ENCODE data around the gene RNGTT.
"Not testable (repeated sequence)": the region's sequence is repeated elsewhere in the genome, so short reads cannot be mapped to it uniquely, and the experiment has no call there.

Gene RNGTT

DNA sequence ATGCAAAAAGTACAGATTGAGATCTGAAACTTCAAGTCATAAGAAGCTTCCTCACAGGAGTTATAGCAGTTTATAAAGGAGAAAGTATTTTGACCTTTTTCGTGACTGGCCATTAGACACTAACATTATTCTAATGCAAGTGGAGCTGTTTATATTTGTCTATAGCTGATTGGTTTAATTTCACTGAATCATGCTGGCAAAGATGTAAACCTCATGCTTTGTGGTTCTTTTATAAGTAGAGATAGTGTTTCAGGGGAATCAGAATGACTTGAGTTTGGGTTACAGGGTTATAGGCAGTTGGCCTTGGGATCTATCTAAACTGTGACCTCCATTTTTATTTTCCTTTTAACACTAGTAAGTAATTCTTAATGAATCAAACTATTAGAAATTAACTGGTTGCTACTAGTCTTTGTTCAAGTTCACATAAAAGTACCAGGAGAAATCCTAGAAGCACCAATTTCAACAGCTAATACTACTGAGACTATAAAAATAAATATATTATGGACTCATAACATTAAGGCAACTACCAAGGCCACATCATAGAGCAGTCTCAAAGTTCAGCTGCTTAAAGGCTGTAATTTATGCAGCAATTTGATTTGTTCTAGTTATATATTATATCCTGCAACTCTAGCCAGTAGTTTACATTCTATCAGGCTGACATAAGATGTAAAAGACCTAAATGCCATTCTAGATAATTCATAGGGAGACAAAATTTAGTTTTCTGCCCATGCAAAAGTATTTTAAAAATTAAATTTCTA lies 94.0 kb downstream of the RNGTT start:
- no peak for DNase-seq (ENCODE audit: extremely low read depth in 1 of 2, low read depth in 1 of 2)

DNA sequence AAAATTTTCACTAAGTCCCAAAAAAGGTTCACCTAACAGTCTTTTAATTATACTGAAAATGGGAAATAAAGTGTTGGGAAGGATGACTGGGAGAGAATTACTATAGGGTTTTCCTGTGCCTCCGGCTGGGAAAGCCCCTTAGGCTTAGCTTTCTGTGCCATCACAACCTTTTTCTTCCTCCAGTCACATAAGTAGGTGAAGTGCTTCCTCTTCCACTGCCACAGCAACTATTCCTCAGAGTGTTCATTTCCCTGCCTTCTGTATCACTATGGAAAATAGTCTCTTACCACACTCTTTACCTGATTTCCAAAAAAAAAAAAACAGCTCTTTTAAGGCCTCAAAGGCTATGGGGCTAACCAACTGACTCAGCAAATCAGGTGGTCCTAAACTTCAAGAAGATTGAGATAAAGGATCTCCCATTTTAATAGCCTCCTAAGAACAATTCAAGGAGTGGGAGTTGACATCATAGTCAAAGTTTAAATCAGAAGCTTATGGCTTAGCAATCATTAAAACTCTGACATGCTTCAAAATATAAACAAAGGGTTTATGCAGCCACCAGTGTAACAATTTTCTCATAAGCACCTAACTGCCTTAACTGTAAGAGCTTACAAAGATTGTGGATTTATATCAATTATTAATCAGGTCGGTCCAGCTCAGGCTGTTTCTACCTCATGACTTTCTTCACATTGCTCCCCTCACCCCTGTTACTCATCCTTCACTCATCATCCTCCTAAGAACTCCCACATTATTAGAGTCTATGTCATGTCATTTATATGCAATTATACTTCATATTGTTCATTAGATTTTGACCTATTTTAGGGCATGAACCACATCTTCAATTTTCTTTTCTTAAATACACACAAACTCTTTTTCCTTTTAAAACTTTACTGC lies 95.3 kb downstream of the RNGTT start:
- no peak for DNase-seq (ENCODE audit: extremely low read depth in 1 of 2, low read depth in 1 of 2)

- DNase-seq (ENCODE audit: extremely low read depth in 1 of 2, low read depth in 1 of 2): no peak
Observed at GRCh38 chr6:88866856-88867255, 96.6 kb downstream of the RNGTT start.

GRCh38 chr6:88865275-88865674 lies 98.1 kb downstream of the RNGTT start:
- DNase-seq (ENCODE audit: extremely low read depth in 1 of 2, low read depth in 1 of 2): no peak

DNA sequence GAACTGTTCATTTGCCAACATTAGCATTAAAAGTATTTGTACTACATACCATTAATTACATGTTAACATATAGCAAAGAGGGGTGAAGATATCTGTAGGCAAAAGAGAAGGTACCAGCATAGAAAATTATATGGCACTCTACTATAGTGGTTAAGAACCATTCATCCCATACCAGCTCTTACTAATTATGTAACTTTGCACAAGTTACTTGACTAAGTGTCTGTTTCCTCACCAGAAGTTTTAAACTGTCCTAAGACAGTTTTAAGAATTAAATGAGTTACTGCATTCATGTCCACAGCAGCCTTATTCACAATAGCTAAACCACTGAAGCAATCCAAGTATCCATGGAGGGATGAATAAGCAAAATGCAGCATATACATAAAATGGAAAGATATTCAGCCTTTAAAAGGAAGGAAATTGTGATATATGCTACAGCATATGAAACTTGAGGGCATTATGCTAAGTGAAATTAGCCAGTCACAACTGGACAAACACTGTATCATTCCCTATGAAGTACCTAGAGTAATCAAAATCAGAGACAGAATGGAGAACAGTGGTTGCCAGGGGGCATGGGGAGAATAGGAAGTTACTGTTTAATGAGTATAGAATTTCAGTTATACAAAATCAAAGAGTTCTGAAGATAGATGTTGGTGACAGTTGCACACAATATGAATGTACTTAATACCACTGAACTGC lies 98.9 kb downstream of the RNGTT start:
- no peak for DNase-seq (ENCODE audit: extremely low read depth in 1 of 2, low read depth in 1 of 2)

DNA sequence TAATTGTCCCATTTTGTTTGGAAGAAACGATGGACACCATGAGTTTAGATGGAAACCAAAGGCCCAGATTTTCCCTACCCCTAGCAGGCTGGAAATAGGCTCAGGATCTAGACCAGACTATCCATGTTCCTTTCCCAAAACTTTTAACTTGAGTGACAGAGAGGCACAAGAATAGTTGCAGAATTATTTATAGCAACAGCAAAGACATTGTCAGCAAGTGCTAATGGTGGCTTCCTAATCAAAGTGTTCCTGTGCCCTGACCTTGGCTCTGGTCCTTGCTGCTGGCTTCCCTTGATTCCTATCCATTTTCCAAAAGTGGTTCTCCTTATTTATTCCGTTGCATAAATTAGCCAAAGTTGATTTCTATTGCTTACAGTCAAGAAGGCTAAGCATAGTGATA lies 103.1 kb downstream of the RNGTT start:
- no peak for DNase-seq (ENCODE audit: extremely low read depth in 1 of 2, low read depth in 1 of 2)

DNA sequence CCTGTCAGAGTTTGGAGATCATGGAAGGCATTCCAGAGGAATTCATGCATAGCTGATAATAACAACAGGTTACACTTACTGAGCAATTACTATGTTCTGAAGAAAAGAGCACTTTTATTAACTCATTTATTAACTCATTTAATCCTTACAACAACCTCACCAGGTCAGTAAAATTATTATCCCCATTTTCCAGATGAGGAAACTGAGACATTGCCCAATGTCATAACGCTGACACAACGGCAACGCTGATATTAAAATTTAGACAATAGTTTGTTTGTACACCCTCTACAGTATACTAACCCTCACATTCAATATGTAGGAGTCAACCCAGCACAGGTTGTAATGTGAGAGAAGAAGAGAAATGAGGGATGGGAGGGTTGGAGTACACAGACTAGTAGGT lies 105.0 kb downstream of the RNGTT start:
- no peak for DNase-seq (ENCODE audit: extremely low read depth in 1 of 2, low read depth in 1 of 2)

- no peak for DNase-seq (ENCODE audit: extremely low read depth in 1 of 2, low read depth in 1 of 2)
Observed at GRCh38 chr6:88856566-88856965, 106.9 kb downstream of the RNGTT start.

- no peak for DNase-seq (ENCODE audit: extremely low read depth in 1 of 2, low read depth in 1 of 2)
Observed at GRCh38 chr6:88855541-88856147, 107.8 kb downstream of the RNGTT start.

GRCh38 chr6:88852775-88853174 lies 110.6 kb downstream of the RNGTT start:
- no peak for DNase-seq (ENCODE audit: extremely low read depth in 1 of 2, low read depth in 1 of 2)

- no peak for DNase-seq (ENCODE audit: extremely low read depth in 1 of 2, low read depth in 1 of 2)
Observed at GRCh38 chr6:88852000-88852399, 111.4 kb downstream of the RNGTT start.

DNA sequence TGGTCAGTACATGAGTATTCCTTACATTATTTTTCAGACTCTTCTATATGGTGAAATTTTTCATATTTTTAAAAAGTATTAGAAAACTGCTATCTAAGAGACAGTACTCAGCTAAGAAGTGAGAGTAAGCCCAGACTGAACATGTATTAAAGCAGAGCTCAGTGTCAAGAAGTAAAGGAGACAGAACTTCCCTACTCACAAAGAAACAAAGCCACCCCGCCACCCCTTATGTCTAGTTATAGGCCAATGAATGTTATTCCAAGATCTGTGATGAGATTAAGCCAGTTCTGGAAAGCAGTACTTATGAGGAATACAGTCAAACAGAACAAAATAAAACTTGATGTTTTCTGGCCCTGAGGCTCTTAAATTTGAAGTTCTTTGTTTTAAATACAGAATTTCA lies 114.5 kb downstream of the RNGTT start:
- no peak for DNase-seq (ENCODE audit: extremely low read depth in 1 of 2, low read depth in 1 of 2)

GRCh38 chr6:88843040-88843439 lies 120.4 kb downstream of the RNGTT start:
- DNase-seq (ENCODE audit: extremely low read depth in 1 of 2, low read depth in 1 of 2): no peak

- DNase-seq (ENCODE audit: extremely low read depth in 1 of 2, low read depth in 1 of 2): no peak
Observed at GRCh38 chr6:88842320-88842719, 121.1 kb downstream of the RNGTT start.

- DNase-seq (ENCODE audit: extremely low read depth in 1 of 2, low read depth in 1 of 2): no peak
Observed at GRCh38 chr6:88840796-88841539, 122.5 kb downstream of the RNGTT start.

DNA sequence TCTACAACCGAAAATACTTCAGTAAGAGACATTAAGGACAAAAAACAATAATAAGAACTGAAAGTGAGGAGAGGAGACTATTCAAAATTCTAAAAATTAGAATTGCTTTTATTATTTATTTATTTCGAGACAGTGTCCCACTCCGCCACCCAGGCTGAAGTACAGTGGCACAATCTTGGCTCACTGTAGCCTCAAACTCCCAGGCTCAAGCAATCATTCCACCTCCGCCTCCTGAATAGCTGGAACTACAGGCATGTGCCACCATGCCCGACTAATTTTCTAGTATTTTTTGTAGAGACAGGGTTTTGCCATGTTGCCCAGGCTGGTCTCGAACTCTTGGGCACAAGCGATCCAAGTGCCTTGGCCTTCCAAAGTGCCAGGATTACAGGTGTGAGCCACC lies 123.1 kb downstream of the RNGTT start:
- DNase-seq (ENCODE audit: extremely low read depth in 1 of 2, low read depth in 1 of 2): no peak

DNA sequence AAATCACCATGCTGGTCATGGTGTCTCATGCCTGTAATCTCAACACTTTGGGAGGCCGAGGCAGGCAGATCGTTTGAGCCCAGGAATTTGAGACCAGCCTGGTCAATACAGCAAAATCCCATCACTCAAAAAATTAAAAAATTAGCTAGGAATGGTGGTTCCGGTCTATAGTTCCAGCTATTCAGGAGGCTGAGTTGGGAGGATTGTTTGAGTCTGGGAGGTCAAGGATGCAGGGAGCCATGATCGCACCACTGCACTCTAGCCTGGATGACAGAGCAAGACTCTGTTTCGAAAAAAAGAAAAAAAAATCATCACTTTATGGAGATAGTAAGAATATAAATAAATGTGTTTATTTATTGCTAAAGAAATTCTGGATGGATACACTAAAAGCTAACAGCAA lies 124.1 kb downstream of the RNGTT start:
- no peak for DNase-seq (ENCODE audit: extremely low read depth in 1 of 2, low read depth in 1 of 2)

DNA sequence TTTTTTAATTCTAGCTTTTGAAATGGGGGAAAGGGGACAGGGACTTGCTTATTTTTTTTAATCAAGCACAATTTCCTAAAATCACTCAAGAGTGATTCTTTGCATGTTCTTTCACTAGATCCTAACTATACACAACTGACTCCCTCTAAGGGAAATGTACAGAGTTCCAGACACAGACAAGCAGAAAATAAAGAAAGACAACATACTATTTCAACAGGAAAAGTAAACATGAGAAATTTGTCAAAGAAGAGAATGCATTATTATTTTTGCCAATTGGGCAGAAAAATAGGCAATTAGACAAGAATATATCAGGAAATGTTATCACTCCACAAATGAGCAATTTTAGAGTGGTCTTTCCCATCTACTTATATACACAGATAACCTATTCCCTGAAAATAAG lies 128.2 kb downstream of the RNGTT start:
- DNase-seq (ENCODE audit: extremely low read depth in 1 of 2, low read depth in 1 of 2): no peak

DNA sequence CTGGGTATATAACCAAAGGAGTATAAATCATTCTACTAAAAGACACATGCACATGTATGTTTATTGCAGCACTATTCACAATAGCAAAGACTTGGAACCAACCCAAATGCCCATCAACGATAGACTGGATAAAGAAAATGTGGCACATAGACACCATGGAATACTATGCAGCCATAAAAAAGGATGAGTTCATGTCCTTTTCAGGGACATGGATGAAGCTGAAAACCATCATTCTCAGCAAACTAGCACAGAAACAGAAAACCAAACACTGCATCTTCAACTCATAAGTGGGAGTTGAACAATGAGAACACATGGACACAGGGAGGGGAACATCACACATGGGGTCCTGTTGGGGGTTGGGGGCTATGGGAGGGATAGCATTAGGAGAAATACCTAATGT lies 130.3 kb downstream of the RNGTT start:
- DNase-seq (ENCODE audit: extremely low read depth in 1 of 2, low read depth in 1 of 2): not testable (repeated sequence)

DNA sequence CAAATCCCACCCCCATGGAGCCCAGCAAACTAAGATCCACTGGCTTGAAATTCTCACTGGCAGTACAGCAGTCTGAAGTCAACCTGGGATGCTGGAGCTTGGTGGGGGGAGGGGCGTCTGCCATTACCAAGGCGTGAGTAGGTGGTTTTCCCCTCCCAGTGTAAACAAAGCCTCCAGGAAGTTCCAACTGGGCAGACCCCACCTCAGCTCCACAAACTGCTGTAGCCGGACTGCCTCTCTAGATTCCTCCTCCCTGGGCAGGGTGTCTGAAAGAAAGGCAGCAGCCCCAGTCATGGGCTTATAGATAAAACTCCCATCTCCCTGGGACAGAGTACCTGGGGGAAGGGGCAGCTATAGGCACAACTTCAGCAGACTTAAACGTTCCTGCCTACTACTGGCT lies 135.8 kb downstream of the RNGTT start:
- not testable (repeated sequence) for DNase-seq (ENCODE audit: extremely low read depth in 1 of 2, low read depth in 1 of 2)
